Dermis blood vessel endothelial cell (primary cell): ENCODE data around the gene MYOG. TPM values are rescaled to one million over a fixed set of nuclear protein-coding genes. Genes with fewer than 3 reads are reported as not detected.

Experiments used
- DNase-seq: peaks from one replicate; pipeline ENCODE4 v3.0.0; 2010
- total RNA-seq: library from RNA; depleted of rRNA; stranded (reverse); fragments of >200 nt; gene quantifications from 2 replicates; pipeline ENCODE4 v1.2.3, GENCODE V29; 2014

Gene MYOG
- total RNA-seq, result not detected in 2 replicates

DNA sequence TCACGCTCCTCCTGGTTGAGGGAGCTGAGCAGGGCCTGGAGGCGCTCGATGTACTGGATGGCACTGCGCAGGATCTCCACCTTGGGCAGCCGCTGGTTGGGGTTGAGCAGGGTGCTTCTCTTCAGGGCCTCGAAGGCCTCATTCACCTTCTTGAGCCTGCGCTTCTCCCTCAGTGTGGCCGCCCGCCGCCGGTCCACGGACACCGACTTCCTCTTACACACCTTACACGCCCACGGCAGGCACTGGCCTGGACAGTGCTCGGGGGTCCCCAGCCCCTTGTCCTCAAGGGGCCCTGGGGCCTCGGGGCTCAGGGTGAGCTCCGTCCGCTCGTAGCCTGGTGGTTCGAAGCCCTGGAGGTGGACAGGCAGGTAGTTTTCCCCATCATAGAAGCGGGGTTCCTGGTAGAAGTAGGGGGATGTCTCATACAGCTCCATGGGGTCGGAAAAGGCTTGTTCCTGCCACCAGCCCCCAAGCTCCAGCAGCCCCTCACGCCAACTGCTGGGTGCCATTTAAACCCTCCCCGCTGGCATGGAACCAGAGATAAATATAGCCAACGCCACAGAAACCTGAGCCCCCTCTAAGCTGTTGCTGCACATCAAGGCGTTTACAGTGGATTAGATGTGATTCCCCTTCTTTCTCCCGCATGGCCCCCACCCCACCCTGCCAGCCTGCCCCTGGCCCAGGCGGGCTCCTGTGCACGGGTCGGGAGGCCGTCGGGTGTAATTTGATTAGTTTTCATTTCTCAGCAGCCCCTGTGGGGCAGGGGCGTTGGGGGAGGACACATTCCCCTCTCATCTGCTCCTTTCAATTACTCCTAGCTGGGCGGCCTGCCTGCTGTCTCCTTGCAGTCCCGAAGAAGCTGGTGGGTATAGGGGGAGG lies at the start of gene MYOG:
Gene MYOG (minus strand): TSS at position 485 of the 879 bp plus-strand sequence. CDS start 51 bp downstream, at position 434.
- DNase-seq, result no peak

DNA sequence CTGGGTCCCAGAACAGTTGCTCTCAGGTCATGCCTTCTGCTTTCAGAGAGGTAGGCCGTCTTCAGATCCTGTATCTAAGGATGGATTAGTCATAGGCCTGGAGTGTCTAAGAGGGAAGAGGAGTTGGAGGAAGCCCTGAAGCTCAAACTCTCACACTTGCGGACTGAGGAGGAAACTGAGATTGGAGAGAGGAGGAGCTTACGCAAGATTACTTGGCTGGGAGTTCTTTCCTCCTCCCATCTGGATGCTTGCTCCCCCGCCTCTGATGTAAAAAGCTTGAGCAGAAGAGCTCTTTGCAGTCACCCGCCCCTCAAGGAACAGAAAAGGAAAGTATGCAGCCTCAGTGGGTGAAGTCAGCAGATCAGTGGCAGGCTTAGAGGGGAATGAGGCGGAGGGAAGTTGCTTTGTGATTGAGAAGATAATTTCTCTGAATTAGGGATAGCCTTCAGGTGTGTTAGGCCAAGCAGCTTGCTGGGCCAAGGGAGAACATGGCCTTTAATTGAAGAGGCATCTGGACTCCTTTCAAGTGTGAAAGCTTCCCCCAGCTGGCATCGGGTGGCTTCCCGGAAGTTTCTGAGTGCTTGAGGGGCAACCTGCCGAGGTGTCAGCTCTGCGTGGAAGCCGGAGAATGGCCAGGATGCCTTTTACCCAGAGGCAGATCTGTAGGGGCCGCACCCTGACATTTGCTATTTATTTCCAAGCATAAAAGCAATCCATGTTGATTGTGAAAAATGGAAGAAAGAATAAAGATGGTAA lies 48.3 kb upstream of the MYOG start:
- DNase-seq, result no peak

DNA sequence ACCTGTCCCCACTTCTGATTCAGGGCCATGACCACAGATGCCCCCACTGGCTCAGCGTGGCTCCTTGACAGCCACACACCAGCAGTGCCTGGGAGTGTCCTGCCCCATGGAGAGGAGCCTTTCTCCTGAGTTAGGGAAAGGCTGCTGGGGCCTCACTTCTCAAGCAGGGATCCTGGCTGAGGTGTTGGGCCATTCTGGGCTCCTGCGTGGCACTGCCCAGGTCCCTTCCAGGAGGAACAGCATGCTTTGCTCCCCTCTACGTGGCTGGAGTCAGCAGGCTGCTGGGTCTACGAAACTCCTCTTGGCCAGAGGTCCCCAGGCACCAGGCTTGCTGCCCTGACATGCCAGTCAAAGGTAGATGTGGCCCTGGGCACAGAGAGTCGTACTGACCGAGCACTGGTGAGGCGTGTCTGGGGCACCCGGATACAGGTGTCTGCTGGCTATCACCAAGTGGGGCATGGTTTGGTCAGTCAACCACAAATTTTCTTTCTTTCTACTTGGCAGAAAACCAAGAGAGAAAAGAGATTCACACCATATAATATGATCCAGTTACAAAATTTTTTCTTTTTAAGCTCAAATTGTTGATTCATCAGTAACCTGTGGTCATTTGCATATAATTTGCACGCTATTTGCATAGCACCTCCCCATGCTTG lies 45.9 kb upstream of the MYOG start:
- DNase-seq, result no peak

DNA sequence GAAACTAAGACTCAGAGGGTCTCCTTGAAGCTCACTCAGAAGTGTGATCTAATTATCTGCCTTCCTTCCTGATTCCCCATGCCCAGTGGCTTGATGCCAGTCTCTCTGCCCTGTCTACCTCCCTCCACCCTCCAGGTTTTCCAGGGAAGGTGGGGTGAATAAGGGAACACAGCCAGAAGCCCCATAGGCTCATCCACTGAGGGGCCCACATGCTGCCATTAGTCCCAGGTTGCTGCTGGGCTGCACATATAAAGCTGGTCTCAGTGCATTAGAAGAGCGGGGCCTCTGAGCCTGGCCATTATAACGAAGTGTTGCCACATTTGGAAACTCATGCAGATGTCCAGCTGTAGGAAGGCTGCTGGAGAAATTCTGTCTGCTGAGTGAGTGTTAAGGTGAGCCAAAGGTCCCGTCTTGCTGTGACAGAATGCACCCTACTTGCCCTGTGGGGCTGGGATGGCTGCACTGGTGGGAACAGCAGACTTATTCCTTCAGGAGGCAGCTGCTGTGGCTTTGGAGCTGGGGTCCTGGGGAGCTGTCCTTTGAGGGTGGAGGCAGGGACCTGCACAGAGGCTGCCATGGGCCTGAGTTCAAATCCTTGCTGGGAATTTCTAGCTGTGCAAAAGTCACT lies 44.7 kb upstream of the MYOG start:
- DNase-seq, result no peak

DNA sequence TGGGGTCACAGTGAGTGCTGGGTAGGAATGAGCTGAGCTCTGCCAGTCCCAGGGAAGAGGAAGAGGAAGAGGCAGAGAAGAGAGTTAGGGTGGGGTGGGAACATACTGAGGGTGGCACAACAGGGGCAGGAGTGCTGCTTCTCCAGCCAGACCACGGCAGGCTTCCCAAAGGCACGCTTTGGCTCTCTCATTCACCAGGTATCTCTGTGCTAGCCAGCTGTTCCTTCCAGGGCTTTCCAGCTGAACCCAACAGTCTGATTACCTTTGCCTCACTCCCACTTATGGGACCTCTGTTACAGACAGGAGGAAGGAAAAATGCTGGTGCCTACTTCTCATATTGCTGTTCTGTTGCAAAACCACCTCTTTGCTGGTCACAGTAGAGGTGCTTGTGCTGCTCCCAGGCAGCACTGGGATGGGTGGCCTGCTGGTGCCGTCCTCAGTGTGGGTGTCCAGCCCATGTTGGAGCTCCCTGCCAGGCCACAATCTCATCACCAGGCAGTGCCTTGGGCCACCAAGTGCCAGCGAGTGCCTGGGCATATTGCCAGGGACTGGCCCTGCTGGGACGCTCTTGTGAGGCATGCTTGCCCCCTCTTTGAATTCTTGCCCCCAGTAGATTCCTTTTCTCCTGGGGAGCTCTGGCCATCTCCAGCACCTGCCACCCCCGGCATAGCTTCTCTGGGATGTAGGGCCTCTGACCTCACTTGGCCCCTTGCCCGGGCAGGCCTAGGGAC lies 43.9 kb upstream of the MYOG start:
- no peak for DNase-seq

DNA sequence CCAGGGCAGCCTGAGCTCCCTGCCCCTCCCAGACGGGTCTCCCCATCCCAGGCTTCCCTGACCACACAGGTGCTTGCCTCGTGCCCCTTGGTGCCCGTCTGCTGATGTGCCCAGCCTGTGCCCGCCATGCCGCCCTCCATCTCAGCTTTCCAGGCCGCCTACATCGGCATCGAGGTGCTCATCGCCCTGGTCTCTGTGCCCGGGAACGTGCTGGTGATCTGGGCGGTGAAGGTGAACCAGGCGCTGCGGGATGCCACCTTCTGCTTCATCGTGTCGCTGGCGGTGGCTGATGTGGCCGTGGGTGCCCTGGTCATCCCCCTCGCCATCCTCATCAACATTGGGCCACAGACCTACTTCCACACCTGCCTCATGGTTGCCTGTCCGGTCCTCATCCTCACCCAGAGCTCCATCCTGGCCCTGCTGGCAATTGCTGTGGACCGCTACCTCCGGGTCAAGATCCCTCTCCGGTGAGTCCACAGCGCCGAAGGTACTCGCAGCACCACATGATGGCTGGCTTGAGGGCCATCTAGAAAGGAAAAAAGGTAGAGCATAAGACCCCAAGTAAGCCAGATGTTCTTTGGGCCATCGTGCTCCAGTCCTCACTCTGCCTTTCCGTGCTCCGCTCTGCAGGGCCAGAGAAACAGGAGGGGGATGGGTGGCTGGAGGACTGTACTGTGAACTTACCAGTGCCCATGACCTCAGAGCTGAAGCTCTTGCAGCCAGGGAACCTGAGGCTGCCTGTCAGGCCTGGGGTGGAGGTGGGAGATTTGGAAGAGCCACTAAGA lies 43.1 kb upstream of the MYOG start:
- no peak for DNase-seq

DNA sequence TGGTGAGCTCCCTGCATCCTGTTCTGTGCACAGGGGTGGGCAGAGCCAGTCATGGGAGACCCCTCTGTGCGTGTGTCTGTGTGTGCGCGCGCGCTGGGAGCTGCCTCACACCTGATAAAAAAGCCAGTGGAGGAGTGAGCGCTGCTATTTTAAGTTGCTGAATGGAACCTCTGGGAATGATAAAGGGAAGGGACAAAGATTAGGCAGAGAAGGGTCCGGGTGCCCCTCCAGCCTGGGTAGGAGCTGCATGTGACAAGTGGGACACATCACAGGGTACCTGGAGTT lies 42.6 kb upstream of the MYOG start:
- no peak for DNase-seq

DNA sequence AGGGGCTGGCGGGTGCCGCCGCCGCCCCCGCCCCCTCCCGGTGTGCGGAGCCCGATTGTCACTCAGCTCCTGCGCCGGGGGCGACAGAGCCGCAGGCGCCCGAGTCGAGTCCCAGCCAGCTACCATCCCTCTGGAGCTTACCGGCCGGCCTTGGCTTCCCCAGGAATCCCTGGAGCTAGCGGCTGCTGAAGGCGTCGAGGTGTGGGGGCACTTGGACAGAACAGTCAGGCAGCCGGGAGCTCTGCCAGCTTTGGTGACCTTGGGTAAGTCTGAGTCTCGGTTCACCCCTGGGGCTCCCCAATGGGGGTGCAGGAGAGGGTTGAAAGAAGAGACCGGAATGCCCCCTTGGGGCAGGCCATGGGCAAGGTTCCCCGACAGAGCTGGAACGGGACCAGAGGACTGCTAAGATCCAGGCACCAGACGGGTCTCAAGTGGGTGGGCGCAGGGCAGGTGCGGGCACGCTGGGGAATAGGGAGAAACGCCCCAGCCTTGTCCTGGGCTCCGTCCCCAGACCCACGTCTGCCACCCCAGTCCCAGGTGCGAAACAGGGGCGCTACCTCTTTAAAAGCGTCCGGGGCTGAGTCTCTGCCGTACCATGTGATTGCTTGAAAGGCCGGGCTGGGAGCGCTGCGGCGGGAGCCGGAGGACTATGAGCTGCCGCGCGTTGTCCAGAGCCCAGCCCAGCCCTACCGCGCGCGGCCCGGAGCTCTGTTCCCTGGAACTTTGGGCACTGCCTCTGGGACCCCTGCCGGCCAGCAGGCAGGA lies 42.0 kb upstream of the MYOG start, which contains the start of gene ADORA1:
Gene ADORA1 (plus strand): TSS at position 61 of the 765 bp plus-strand sequence. CDS start 1,116 bp downstream, outside the sequence.
- DNase-seq, result peak; percentile 17

DNA sequence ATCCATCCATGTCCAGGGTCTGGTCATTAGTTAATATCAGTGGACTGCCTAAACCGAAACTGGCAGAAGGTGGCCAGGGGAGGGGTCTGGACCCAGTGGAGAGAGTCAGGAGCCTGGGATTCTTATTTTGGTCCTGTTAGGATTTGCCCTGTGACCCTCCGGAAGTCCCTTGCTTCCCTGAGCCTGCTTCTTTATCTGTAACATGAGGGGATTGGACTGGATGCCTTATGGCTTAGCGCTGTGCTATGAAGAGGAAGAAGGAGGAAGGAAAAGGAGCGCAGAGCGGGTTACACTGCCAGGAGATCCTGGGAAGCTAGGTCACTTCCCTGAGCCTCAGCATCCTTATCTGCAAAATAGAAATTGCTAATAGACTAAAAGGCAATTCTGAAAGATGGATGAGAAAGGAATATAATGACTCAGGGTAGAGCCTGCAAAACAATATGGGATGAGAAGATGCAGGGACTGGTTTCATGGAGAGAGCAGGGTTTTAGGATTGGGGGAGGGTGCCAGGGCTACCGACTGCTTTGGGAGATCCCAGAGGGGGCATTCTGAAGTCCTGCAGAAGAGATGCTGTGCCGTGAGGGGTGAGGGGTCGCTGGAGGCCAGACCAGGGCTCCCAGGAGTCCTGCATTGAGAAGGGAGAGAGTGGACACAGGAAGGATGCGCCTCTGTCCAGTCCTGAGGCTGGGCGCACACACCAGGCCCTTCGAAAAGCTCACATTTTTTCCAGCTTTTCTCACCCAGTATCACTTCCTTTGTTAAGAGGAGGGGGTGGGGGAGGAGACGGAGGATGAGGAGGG lies 41.3 kb upstream of the MYOG start:
- DNase-seq, result no peak

DNA sequence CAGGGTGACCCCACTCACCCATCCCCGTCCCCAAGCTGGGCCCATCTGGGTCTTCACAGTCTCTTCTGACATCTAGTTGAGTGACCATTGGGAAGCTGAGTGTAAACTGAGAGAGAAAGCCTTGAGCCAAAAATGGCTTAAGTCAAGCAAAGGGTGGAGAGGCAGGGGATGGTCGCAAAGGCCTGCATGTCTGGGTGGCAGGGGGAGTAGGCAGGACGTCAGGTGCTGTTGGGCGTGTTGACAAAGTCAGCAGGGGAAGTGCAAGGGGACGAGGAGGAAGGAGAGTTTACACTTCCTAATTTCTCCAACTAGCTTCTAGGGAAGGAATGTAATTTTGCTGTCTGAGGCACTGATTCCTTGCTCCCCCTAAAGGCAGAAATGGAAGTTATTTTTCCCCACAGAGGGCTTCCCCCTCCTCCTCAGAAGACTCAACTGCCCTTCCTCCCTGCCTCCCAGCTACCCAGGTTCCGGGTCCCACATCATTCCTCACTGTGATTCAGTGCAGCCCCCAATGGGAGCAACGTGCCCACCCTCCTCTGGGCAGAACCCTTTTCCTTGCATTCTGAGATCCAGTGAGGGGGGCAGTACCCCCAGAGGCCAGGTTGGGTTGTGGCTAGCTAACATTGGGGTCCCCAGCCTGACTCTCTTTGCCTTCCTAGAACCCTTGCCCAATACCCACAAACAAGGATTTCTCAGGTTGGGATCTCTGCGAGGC lies 40.5 kb upstream of the MYOG start:
- peak; percentile 13 for DNase-seq

DNA sequence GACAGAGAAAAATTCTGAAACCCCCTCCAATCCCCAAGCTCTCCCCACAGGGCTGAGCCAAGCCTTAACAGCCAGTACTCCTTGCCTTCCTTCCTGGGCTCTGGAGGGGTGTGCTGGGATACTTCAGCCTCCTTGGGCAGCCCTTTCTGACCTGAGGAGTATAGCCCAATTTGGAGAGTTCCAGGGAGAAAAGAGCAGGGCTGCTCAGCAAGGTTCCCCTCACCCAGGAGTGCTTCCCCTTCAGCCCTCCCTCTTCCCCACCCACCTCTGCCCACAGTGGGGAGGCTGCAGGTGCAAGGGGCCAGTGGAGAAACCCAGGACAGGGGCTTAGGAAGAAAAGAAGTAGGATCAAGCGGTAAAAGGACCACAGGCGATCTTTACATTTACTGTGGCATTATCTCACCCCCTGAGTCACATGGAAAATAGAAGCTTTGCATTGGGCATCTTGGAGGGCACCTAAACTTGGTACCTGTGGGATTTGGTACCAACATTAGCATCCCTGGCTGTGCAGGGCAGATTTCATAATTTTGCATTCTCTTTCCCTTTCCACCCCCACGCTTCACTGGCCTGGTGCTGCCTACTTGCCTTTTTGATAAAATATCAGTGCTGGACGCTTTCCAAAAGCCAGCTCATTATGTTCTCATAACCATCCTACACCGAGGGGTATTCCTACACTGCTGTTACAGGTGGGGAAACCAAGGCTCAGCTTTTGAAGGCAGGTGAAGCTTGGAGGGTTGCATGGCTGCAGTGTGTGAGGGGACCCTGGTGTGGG lies 38.9 kb upstream of the MYOG start:
- DNase-seq, result no peak

DNA sequence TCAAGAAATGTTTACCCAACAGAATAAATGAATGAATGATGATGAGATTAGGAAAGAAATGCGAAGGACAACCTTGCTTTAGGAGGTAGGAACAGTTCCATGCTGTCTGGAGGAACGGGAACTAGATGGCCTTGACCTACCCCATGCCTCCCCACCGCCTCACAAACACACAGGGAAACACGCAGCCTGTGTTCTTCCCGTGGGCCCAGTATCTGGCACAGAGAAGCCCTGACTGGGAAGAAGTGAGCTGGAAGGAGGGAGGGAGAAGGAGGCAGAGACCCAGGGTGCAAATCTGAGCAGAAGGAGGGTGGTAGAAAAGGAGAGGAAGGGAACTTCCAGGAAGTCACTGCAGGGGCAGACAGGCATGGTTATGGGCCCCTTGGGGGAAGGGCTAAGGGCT lies 38.2 kb upstream of the MYOG start:
- DNase-seq, result no peak

DNA sequence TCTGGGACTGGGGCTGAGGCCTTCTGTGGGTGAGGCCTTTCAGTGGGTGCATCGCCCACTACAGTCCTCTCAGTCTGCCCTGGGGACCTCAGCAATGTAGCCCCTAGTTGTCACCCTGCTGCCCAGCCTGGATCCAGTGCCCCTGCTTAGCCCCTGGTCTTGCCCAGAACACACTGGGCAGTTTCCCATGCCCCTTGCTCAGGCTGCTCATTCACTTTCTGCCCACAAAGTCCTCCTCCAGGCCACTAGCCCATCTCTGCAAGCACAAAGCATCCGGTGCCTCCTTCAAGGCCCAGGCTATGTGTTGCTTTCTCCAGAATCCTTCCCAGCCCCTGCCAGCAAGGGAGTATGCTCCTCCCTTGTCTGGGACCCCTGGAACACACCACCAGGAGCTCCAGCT lies 36.3 kb upstream of the MYOG start:
- no peak for DNase-seq

DNA sequence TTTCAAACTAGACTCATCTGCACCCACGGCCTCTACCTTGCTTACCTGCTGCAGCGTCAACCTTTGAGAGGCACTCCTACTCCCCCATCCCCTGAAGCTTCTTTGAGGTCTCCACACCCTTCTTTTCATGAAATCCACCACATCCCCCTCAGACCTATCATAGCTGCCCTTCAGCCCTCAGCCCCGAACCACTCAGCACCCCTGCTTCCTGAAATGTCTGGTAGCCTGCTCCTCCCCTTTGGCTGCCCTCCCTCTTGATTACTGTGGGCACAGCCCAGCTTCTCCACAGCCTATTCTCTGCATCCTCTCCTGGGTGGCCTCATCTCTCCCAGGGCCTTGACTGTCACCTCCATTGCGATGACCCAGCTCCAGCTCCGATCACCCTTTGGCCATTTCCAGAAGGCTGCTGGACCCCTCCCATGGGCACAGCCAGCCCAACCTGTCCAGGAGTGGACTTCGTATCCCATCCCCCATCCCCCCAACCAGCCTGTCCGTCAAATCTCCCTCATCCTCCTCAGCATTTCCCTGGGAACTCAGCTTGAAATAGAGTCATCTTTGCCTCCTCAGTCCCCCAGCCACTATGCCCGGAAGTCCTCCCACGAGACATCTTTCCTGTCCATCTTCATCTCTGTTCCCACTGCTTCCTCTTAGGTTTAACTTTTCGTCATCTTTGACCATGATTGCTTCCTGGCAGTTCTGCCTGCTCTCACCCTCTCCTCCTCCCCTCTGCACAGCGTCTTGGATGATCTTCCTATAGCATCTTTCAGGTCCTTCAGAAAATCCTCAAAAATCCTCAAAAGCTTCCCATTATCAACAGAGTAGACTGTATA lies 35.6 kb upstream of the MYOG start:
- no peak for DNase-seq

DNA sequence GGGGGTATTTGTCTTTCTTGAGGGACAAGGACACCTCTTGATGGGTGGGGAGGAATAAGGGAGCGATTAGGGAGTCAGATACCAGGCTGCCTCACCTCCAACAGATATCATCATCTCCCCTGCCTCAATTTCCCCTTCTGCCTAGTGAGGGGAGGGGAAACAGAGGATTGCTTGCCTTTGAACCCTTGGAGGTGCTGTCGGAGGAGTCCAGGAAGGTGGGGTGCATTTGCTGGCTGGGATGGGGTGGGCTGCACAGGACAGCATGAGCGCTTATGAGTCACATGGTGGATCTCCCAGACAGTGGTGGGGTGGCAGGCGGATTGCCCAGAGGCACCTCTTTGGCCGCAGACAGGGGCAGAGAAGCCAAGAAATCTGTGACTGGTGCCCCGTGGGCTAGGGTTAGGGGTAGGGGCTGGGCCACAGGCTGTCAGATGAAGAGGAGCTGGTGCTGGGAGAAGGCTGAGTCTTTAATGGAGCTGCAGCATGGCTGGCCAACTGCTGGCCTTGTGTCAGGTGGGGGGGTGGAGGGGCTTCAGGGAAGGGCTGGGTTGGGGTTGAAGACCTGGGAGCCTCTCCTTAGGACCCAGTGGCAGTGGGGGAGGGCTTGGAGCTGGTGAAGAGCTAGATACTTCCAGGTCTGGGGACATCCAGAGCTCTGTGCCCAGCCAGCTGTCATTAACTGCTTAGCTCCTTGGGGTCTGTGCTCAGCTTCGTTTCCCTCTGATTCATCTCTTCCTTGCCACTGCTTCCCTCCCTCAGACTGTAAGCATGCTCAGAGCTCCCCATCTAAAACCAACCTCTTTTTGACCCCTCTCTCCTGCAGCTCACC lies 34.7 kb upstream of the MYOG start:
- no peak for DNase-seq
